ENCODE measurements around the gene BMP8B. TPM values are rescaled to one million over a fixed set of nuclear protein-coding genes. Genes with fewer than 3 reads are reported as not detected.
A peak's percentile ranks its signal among the peaks of the same experiment; 100 is the strongest.

The BMP8B gene
- total RNA-seq, 1 donor from 2014 or later: 0.16 TPM

- TF ChIP-seq, protein P1, sequence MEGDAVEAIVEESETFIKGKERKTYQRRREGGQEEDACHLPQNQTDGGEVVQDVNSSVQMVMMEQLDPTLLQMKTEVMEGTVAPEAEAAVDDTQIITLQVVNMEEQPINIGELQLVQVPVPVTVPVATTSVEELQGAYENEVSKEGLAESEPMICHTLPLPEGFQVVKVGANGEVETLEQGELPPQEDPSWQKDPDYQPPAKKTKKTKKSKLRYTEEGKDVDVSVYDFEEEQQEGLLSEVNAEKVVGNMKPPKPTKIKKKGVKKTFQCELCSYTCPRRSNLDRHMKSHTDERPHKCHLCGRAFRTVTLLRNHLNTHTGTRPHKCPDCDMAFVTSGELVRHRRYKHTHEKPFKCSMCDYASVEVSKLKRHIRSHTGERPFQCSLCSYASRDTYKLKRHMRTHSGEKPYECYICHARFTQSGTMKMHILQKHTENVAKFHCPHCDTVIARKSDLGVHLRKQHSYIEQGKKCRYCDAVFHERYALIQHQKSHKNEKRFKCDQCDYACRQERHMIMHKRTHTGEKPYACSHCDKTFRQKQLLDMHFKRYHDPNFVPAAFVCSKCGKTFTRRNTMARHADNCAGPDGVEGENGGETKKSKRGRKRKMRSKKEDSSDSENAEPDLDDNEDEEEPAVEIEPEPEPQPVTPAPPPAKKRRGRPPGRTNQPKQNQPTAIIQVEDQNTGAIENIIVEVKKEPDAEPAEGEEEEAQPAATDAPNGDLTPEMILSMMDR (IDR thresholded peaks at IDR 0.05; ENCODE audit: insufficient read depth, low read depth, low read length): no peak
- TF ChIP-seq EZH2 (IDR thresholded peaks at IDR 0.05; ENCODE audit: insufficient read depth, low read length): no peak
- Histone ChIP-seq H3K4me3 (ENCODE audit: insufficient read depth, low read depth, low read length) (no peak overlapping the region), H3K79me2 (ENCODE audit: insufficient read depth, low read length) (no peaks in the 10 kb centered on the region), H3K27ac (ENCODE audit: low read depth, low read length) (no peak overlapping the region), H3K27me3 (ENCODE audit: insufficient read depth, low read length) (peaks cover 28% of the 10 kb centered on the region), H3K9me3 (ENCODE audit: insufficient read depth, low read depth, low read length) (no peaks in the 10 kb centered on the region), H3K36me3 (ENCODE audit: insufficient read depth, low read length) (no peaks in the 10 kb centered on the region), H3K4me2 (ENCODE audit: low read length) (no peak overlapping the region), H4K20me1 (ENCODE audit: insufficient read depth, low read length) (no peaks in the 10 kb centered on the region), H3K4me1 (ENCODE audit: insufficient read depth, low read length) (no peaks in the 10 kb centered on the region), H3K9ac (ENCODE audit: low read length) (no peak overlapping the region), H2AFZ (ENCODE audit: low read depth, low read length) (no peak overlapping the region)
- no peak overlapping the region for H3K27ac Mint-ChIP-seq (ENCODE audit: unreplicated experiment)
- peaks cover 3% of the 10 kb centered on the region for H3K9me3 Mint-ChIP-seq (ENCODE audit: unreplicated experiment)
- peaks cover 37% of the 10 kb centered on the region for H3K27me3 Mint-ChIP-seq (ENCODE audit: low read depth, unreplicated experiment)
- DNase-seq (ENCODE audit: low read depth) (no peak), FAIRE-seq (no peak)
- H3K4me1 Mint-ChIP-seq (ENCODE audit: low read depth, unreplicated experiment): peaks cover 1% of the 10 kb centered on the region
- peaks cover 2% of the 10 kb centered on the region for H3K36me3 Mint-ChIP-seq (ENCODE audit: low read depth, unreplicated experiment)
- no peak overlapping the region for H3K4me3 Mint-ChIP-seq (ENCODE audit: unreplicated experiment)
Measured at GRCh38 chr1:39791838-39792237, 3.2 kb upstream of the BMP8B start.

- Histone ChIP-seq H3K4me2 (ENCODE audit: low read length) (peak overlapping the region; percentile 67), H3K79me2 (ENCODE audit: insufficient read depth, low read length) (no peaks in the 10 kb centered on the region), H3K4me3 (ENCODE audit: insufficient read depth, low read depth, low read length) (no peak overlapping the region), H3K27ac (ENCODE audit: low read depth, low read length) (no peak overlapping the region), H4K20me1 (ENCODE audit: insufficient read depth, low read length) (no peaks in the 10 kb centered on the region), H3K9ac (ENCODE audit: low read length) (no peak overlapping the region), H3K36me3 (ENCODE audit: insufficient read depth, low read length) (no peaks in the 10 kb centered on the region), H3K27me3 (ENCODE audit: insufficient read depth, low read length) (peaks cover 28% of the 10 kb centered on the region), H3K9me3 (ENCODE audit: insufficient read depth, low read depth, low read length) (no peaks in the 10 kb centered on the region), H3K4me1 (ENCODE audit: insufficient read depth, low read length) (no peaks in the 10 kb centered on the region), H2AFZ (ENCODE audit: low read depth, low read length) (peak overlapping the region; percentile 34)
- H3K36me3 Mint-ChIP-seq (ENCODE audit: low read depth, unreplicated experiment): peaks cover 2% of the 10 kb centered on the region
- DNase-seq (ENCODE audit: low read depth) (no peak), FAIRE-seq (no peak)
- H3K9me3 Mint-ChIP-seq (ENCODE audit: unreplicated experiment): peaks cover 3% of the 10 kb centered on the region
- H3K27ac Mint-ChIP-seq (ENCODE audit: unreplicated experiment): no peak overlapping the region
- peaks cover 52% of the 10 kb centered on the region for H3K27me3 Mint-ChIP-seq (ENCODE audit: low read depth, unreplicated experiment)
- H3K4me3 Mint-ChIP-seq (ENCODE audit: unreplicated experiment): peak overlapping the region; percentile 62
- H3K4me1 Mint-ChIP-seq (ENCODE audit: low read depth, unreplicated experiment): peaks cover 1% of the 10 kb centered on the region
- TF ChIP-seq, protein P1 (IDR thresholded peaks at IDR 0.05; ENCODE audit: insufficient read depth, low read depth, low read length): no peak
- peak; percentile 48 for TF ChIP-seq EZH2 (IDR thresholded peaks at IDR 0.05; ENCODE audit: insufficient read depth, low read length)
Measured at GRCh38 chr1:39789571-39790110, 976 bp upstream of the BMP8B start.

GRCh38 chr1:39788426-39788757, 273 bp downstream of the BMP8B start:
- H4K20me1 ChIP-seq (ENCODE audit: insufficient read depth, low read length): no peaks in the 10 kb centered on the region
- peak overlapping the region; percentile 67 for H3K4me2 ChIP-seq (ENCODE audit: low read length)
- H3K4me3 ChIP-seq (ENCODE audit: insufficient read depth, low read depth, low read length): no peak overlapping the region
- H3K27me3 ChIP-seq (ENCODE audit: insufficient read depth, low read length): peaks cover 30% of the 10 kb centered on the region
- peaks cover 1% of the 10 kb centered on the region for H3K4me1 Mint-ChIP-seq (ENCODE audit: low read depth, unreplicated experiment)
- H2AFZ ChIP-seq (ENCODE audit: low read depth, low read length): no peak overlapping the region
- no peak overlapping the region for H3K27ac ChIP-seq (ENCODE audit: low read depth, low read length)
- no peaks in the 10 kb centered on the region for H3K79me2 ChIP-seq (ENCODE audit: insufficient read depth, low read length)
- no peaks in the 10 kb centered on the region for H3K36me3 ChIP-seq (ENCODE audit: insufficient read depth, low read length)
- no peak overlapping the region for H3K4me3 Mint-ChIP-seq (ENCODE audit: unreplicated experiment)
- H3K4me1 ChIP-seq (ENCODE audit: insufficient read depth, low read length): no peaks in the 10 kb centered on the region
- H3K9me3 Mint-ChIP-seq (ENCODE audit: unreplicated experiment): peaks cover 3% of the 10 kb centered on the region
- H3K27ac Mint-ChIP-seq (ENCODE audit: unreplicated experiment): no peak overlapping the region
- TF ChIP-seq, protein P1 (IDR thresholded peaks at IDR 0.05; ENCODE audit: insufficient read depth, low read depth, low read length): no peak
- TF ChIP-seq EZH2 (IDR thresholded peaks at IDR 0.05; ENCODE audit: insufficient read depth, low read length): no peak
- no peak overlapping the region for H3K9ac ChIP-seq (ENCODE audit: low read length)
- DNase-seq (ENCODE audit: low read depth) (no peak), FAIRE-seq (no peak)
- peaks cover 53% of the 10 kb centered on the region for H3K27me3 Mint-ChIP-seq (ENCODE audit: low read depth, unreplicated experiment)
- no peaks in the 10 kb centered on the region for H3K9me3 ChIP-seq (ENCODE audit: insufficient read depth, low read depth, low read length)
- H3K36me3 Mint-ChIP-seq (ENCODE audit: low read depth, unreplicated experiment): peaks cover 2% of the 10 kb centered on the region

All from astrocyte (in vitro differentiated cells and primary cell).